Hepatocyte (in vitro differentiated cells): ENCODE data around the gene ADGRA3. TPM values are rescaled to one million over a fixed set of nuclear protein-coding genes. Genes with fewer than 3 reads are reported as not detected.

ENCODE experiments used
- DNase-seq: peaks from one replicate; pipeline ENCODE4 v3.0.0-alpha.2; 2016; ENCODE audit warnings: low spot score
- H2AFZ ChIP-seq: fragments of 200-600 bp; sonication (generic); 2 replicates; pipeline ENCODE4 v1.6.0; 2016; ENCODE audit warnings: antibody characterized with exemption, mild to moderate bottlenecking
- H3K27ac ChIP-seq: fragments of 200-600 bp; sonication (generic); 2 replicates; pipeline ENCODE4 v1.5.1; 2016; ENCODE audit warnings: mild to moderate bottlenecking
- H3K27me3 ChIP-seq: fragments of 200-600 bp; sonication (generic); 2 replicates; pipeline ENCODE4 v1.6.1; 2016
- H3K36me3 ChIP-seq: fragments of 200-600 bp; sonication (generic); replicated peaks from 2 replicates; pipeline ENCODE4 v1.5.1; 2016; ENCODE audit warnings: low read depth; ENCODE audit not compliant: insufficient read depth
- H3K4me1 ChIP-seq: fragments of 200-600 bp; sonication (generic); 2 replicates; pipeline ENCODE4 v1.5.1; 2016; ENCODE audit warnings: mild to moderate bottlenecking, moderate library complexity; ENCODE audit not compliant: insufficient read depth
- H3K4me2 ChIP-seq: fragments of 200-600 bp; sonication (generic); 2 replicates; pipeline ENCODE4 v1.6.0; 2016
- H3K4me3 ChIP-seq: fragments of 200-600 bp; sonication (generic); 2 replicates; pipeline ENCODE4 v1.5.1; 2016; ENCODE audit warnings: mild to moderate bottlenecking
- H3K79me2 ChIP-seq: fragments of 200-600 bp; sonication (generic); 2 replicates; pipeline ENCODE4 v1.6.0; 2017; ENCODE audit warnings: mild to moderate bottlenecking
- H3K9me2 ChIP-seq: fragments of 200-600 bp; sonication (generic); replicated peaks from 2 replicates; pipeline ENCODE4 v1.6.0; 2017; ENCODE audit warnings: mild to moderate bottlenecking; ENCODE audit not compliant: insufficient read depth
- H3K9me3 ChIP-seq: fragments of 200-600 bp; sonication (generic); 2 replicates; pipeline ENCODE4 v1.5.1; 2016; ENCODE audit warnings: low read depth, mild to moderate bottlenecking
- H4K20me1 ChIP-seq: fragments of 200-600 bp; sonication (generic); 2 replicates; pipeline ENCODE4 v1.6.0; 2016; ENCODE audit warnings: mild to moderate bottlenecking; ENCODE audit not compliant: insufficient read depth, poor library complexity, severe bottlenecking
- CTCF ChIP-seq: fragments of 200-600 bp; sonication (generic); IDR thresholded peaks from 2 replicates; pipeline ENCODE4 v1.5.1; 2016; ENCODE audit warnings: antibody characterized with exemption, mild to moderate bottlenecking; ENCODE audit not compliant: poor library complexity
- EZH2 ChIP-seq: fragments of 200-600 bp; sonication (generic); IDR thresholded peaks from 2 replicates; pipeline ENCODE4 v1.6.1; 2016; ENCODE audit warnings: antibody characterized with exemption, mild to moderate bottlenecking, borderline replicate concordance
- EZH2phosphoT487 ChIP-seq: fragments of 200-600 bp; sonication (generic); IDR thresholded peaks from one replicate; pipeline ENCODE4 v1.6.1; 2018; ENCODE audit warnings: antibody characterized with exemption, mild to moderate bottlenecking, low read depth, moderate library complexity; ENCODE audit not compliant: unreplicated experiment, severe bottlenecking
- WGBS: methylation state at CpG from one replicate; pipeline ENCODE4 v1.1.6; 2016; ENCODE audit warnings: low lambda C conversion rate; ENCODE audit errors: missing lambda C conversion rate; 5-methylcytosine and 5-hydroxymethylcytosine counted together
- polyA plus RNA-seq: library from polyadenylated mRNA; unstranded; fragments of >200 nt; fragmentation: Nextera tagmentation; extraction: Ambion mirVana; gene quantifications from 2 replicates; pipeline ENCODE4 v1.2.1, GENCODE V29; 2016
- total RNA-seq: library from RNA; depleted of rRNA; stranded (reverse); fragments of >200 nt; gene quantifications from 2 replicates; pipeline ENCODE4 v1.2.3, GENCODE V29; 2014

ADGRA3 gene
- total and polyA plus RNA-seq, 2 experiments from 2014 or later = 21.2 to 61.6 TPM

GRCh38 chr4:22512306-22512705 lies 3.6 kb downstream of the ADGRA3 start:
- no peak overlapping the region for H2AFZ ChIP-seq
- no peak overlapping the region for H3K4me2 ChIP-seq
- H3K27ac ChIP-seq = no peak overlapping the region
- H3K4me3 ChIP-seq = no peak overlapping the region
- H3K27me3 ChIP-seq = no peaks in the 10 kb centered on the region
- TF ChIP-seq CTCF = no peak
- 74% methylated on average over 2 of the region's 2 CpGs for WGBS
- H3K4me1 ChIP-seq = peaks cover 13% of the 10 kb centered on the region
- H3K9me2 ChIP-seq = no peaks in the 10 kb centered on the region
- H3K79me2 ChIP-seq = peaks cover 74% of the 10 kb centered on the region
- H3K9me3 ChIP-seq = no peaks in the 10 kb centered on the region
- no peak for DNase-seq
- no peaks in the 10 kb centered on the region for H3K36me3 ChIP-seq
- H4K20me1 ChIP-seq = peaks cover 12% of the 10 kb centered on the region

GRCh38 chr4:22510750-22511149 lies 5.1 kb downstream of the ADGRA3 start:
- H3K9me2 ChIP-seq = no peaks in the 10 kb centered on the region
- no peak for DNase-seq
- no peaks in the 10 kb centered on the region for H3K36me3 ChIP-seq
- TF ChIP-seq EZH2phosphoT487 (no peak), EZH2 (no peak), CTCF (no peak)
- no peak overlapping the region for H3K4me2 ChIP-seq
- peaks cover 89% of the 10 kb centered on the region for H3K79me2 ChIP-seq
- H3K27me3 ChIP-seq = no peaks in the 10 kb centered on the region
- H4K20me1 ChIP-seq = peaks cover 13% of the 10 kb centered on the region
- H3K27ac ChIP-seq = no peak overlapping the region
- no peak overlapping the region for H2AFZ ChIP-seq
- H3K4me3 ChIP-seq = no peak overlapping the region
- H3K4me1 ChIP-seq = peaks cover 13% of the 10 kb centered on the region
- WGBS = 66% methylated on average over 1 of the region's 1 CpG
- H3K9me3 ChIP-seq = no peaks in the 10 kb centered on the region

GRCh38 chr4:22508376-22508775 lies 7.5 kb downstream of the ADGRA3 start:
- no peak for TF ChIP-seq CTCF
- no peak for TF ChIP-seq EZH2phosphoT487
- H3K4me1 ChIP-seq = peaks cover 2% of the 10 kb centered on the region

GRCh38 chr4:22504922-22505321 lies 10.9 kb downstream of the ADGRA3 start:
- WGBS = 98% methylated on average over 4 of the region's 4 CpGs
- Histone ChIP-seq H3K79me2 (peaks cover 69% of the 10 kb centered on the region), H3K9me3 (no peaks in the 10 kb centered on the region), H4K20me1 (peaks cover 3% of the 10 kb centered on the region), H3K36me3 (no peaks in the 10 kb centered on the region), H3K27me3 (no peaks in the 10 kb centered on the region), H2AFZ (no peak overlapping the region), H3K4me3 (no peak overlapping the region), H3K4me1 (peaks cover 8% of the 10 kb centered on the region), H3K4me2 (no peak overlapping the region), H3K9me2 (no peaks in the 10 kb centered on the region), H3K27ac (no peak overlapping the region)
- DNase-seq = no peak
- no peak for TF ChIP-seq EZH2
- TF ChIP-seq EZH2phosphoT487 = no peak
- TF ChIP-seq CTCF = no peak

More at GRCh38 chr4:22508376-22508775, 7.5 kb downstream of the ADGRA3 start:
- no peaks in the 10 kb centered on the region for H3K9me2 ChIP-seq
- no peak overlapping the region for H2AFZ ChIP-seq
- no peak overlapping the region for H3K4me3 ChIP-seq
- H3K27ac ChIP-seq = no peak overlapping the region
- no peaks in the 10 kb centered on the region for H3K27me3 ChIP-seq
- WGBS = 72% methylated on average over 3 of the region's 3 CpGs
- H3K36me3 ChIP-seq = no peaks in the 10 kb centered on the region
- H4K20me1 ChIP-seq = peaks cover 6% of the 10 kb centered on the region
- H3K4me2 ChIP-seq = no peak overlapping the region
- no peaks in the 10 kb centered on the region for H3K9me3 ChIP-seq
- peaks cover 98% of the 10 kb centered on the region for H3K79me2 ChIP-seq
- DNase-seq = no peak
